ENCODE results near the gene RNF32.
"Not testable (repeated sequence)": the region's sequence is repeated elsewhere in the genome, so short reads cannot be mapped to it uniquely, and the experiment has no call there.

Gene RNF32

GRCh38 chr7:156614434-156615264 lies 25.9 kb upstream of the RNF32 start:
- DNase-seq, result no peak

- no peak for DNase-seq
Measured at GRCh38 chr7:156616269-156617202, 24.0 kb upstream of the RNF32 start.

GRCh38 chr7:156617215-156617614 lies 23.4 kb upstream of the RNF32 start:
- no peak for DNase-seq

GRCh38 chr7:156618078-156618779 lies 22.3 kb upstream of the RNF32 start:
- DNase-seq, result no peak

GRCh38 chr7:156618780-156619367 lies 21.7 kb upstream of the RNF32 start:
- no peak for DNase-seq

- DNase-seq, result not testable (repeated sequence)
Measured at GRCh38 chr7:156619488-156620290, 20.9 kb upstream of the RNF32 start.

- no peak for DNase-seq
Measured at GRCh38 chr7:156620291-156620675, 20.3 kb upstream of the RNF32 start.

GRCh38 chr7:156621652-156622051 lies 18.9 kb upstream of the RNF32 start:
- DNase-seq, result no peak

- DNase-seq, result no peak
Measured at GRCh38 chr7:156625580-156625979, 15.0 kb upstream of the RNF32 start.

- no peak for DNase-seq
Measured at GRCh38 chr7:156626220-156626895, 14.2 kb upstream of the RNF32 start.

- DNase-seq, result no peak
Measured at GRCh38 chr7:156628562-156628961, 12.0 kb upstream of the RNF32 start.

GRCh38 chr7:156629873-156630272 lies 10.7 kb upstream of the RNF32 start:
- DNase-seq, result no peak

GRCh38 chr7:156634117-156634516 lies 6.5 kb upstream of the RNF32 start:
- DNase-seq, result no peak

GRCh38 chr7:156635529-156636385 lies 4.8 kb upstream of the RNF32 start:
- DNase-seq, result no peak

GRCh38 chr7:156637093-156637492 lies 3.5 kb upstream of the RNF32 start:
- not testable (repeated sequence) for DNase-seq

GRCh38 chr7:156638443-156639077 lies 2.0 kb upstream of the RNF32 start:
- no peak for DNase-seq

GRCh38 chr7:156639426-156640256 lies 933 bp upstream of the RNF32 start:
- no peak for DNase-seq

- peak; percentile 19 for DNase-seq
Measured at GRCh38 chr7:156640949-156641485, 443 bp downstream of the RNF32 start.

Measured in inflammatory macrophage treated with lipopolysaccharide for 4 hours (primary cell).